ENCODE data around the gene TMCO1. TPM values are rescaled to one million over a fixed set of nuclear protein-coding genes. Genes with fewer than 3 reads are reported as not detected.
"Not testable (repeated sequence)": the region's sequence is repeated elsewhere in the genome, so short reads cannot be mapped to it uniquely, and the experiment has no call there.

TMCO1 gene
- total RNA-seq, 2 experiments from 2014 or later, result 25.7 to 27.4 TPM

DNA sequence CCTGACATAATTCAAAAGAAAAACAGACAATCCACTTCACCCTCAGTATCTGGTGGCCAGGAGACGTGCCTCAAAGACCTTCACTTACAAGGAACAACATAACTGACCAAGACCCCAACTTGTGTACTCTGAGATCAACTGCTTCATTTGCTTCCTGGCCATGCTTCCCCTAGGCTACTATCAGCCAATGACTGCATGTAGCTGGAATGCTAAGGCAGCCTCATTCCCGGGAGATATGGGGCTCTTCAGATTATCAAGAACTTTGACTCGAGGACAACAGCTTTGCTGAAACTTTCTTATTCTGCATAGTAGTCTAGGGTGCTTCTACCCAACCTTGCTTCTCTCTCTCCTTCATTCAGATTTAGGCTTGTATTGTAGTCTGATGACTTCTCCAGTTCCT lies 47.1 kb upstream of the TMCO1 start:
- H3K9me3 Mint-ChIP-seq, result no peaks in the 10 kb centered on the region
- no peaks in the 10 kb centered on the region for H3K36me3 ChIP-seq (ENCODE audit: insufficient read depth, low read length)
- TF ChIP-seq, protein P1, sequence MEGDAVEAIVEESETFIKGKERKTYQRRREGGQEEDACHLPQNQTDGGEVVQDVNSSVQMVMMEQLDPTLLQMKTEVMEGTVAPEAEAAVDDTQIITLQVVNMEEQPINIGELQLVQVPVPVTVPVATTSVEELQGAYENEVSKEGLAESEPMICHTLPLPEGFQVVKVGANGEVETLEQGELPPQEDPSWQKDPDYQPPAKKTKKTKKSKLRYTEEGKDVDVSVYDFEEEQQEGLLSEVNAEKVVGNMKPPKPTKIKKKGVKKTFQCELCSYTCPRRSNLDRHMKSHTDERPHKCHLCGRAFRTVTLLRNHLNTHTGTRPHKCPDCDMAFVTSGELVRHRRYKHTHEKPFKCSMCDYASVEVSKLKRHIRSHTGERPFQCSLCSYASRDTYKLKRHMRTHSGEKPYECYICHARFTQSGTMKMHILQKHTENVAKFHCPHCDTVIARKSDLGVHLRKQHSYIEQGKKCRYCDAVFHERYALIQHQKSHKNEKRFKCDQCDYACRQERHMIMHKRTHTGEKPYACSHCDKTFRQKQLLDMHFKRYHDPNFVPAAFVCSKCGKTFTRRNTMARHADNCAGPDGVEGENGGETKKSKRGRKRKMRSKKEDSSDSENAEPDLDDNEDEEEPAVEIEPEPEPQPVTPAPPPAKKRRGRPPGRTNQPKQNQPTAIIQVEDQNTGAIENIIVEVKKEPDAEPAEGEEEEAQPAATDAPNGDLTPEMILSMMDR (IDR thresholded peaks at IDR 0.05), result no peak
- H3K4me3 ChIP-seq (ENCODE audit: low read length), result no peak overlapping the region
- DNase-seq (no peak), ATAC-seq (ENCODE audit: poor library complexity) (no peak)
- POLR2A ChIA-PET, result no interaction called here
- H3K4me1 ChIP-seq (ENCODE audit: insufficient read depth, low read length), result no peaks in the 10 kb centered on the region
- CTCF ChIA-PET, result no interaction called here
- peaks cover 6% of the 10 kb centered on the region for H3K27me3 Mint-ChIP-seq
- H3K9me3 ChIP-seq (ENCODE audit: control insufficient read depth in 1 of 2, insufficient read depth in 1 of 2, low read length in 2 of 2), result peaks cover 0 to 4% of the 10 kb centered on the region in 2 experiments
- no peaks in the 10 kb centered on the region for H3K36me3 Mint-ChIP-seq (ENCODE audit: low read depth)
- intact Hi-C loops (cut with DNase I, micrococcal nuclease), result no loop called here
- H3K27me3 ChIP-seq (ENCODE audit: control insufficient read depth in 1 of 2, insufficient read depth in 2 of 2, low read length in 2 of 2), result no peaks in the 10 kb centered on the region
- no peak overlapping the region for H3K27ac ChIP-seq (ENCODE audit: low read depth in 1 of 2, low read length in 2 of 2)
- H3K4me1 Mint-ChIP-seq (ENCODE audit: low read depth), result no peaks in the 10 kb centered on the region
- H3K4me3 Mint-ChIP-seq, result no peak overlapping the region
- H3K27ac Mint-ChIP-seq, result no peak overlapping the region

DNA sequence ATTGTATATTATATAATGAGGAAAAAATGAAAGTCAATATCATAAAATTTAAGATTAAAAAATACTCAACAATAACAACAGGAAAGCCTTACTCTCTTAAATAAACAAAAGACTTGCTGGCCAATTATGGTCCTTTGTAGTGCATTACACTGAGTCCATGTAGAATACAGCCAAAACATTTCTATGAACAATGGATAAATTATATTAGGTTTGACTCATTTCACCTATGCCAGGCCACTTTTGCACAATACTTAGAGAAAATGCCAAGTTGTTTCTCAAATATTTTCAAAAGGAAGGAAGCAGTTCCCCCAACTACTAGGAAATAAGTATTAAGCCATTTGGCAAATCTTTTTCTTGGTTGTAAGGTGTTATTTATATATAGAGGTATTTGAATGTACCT lies 38.9 kb upstream of the TMCO1 start:
- POLR2A ChIA-PET, result no interaction called here
- CTCF ChIA-PET, result no interaction called here
- no peak for ATAC-seq (ENCODE audit: poor library complexity)
- Mint-ChIP-seq H3K9me3 (peaks cover 2% of the 10 kb centered on the region), H3K27me3 (peaks cover 8% of the 10 kb centered on the region), H3K27ac (no peak overlapping the region), H3K36me3 (ENCODE audit: low read depth) (no peaks in the 10 kb centered on the region), H3K4me1 (ENCODE audit: low read depth) (no peaks in the 10 kb centered on the region), H3K4me3 (no peak overlapping the region)
- intact Hi-C loops (cut with DNase I, micrococcal nuclease), result no loop called here
- H3K4me1 ChIP-seq (ENCODE audit: insufficient read depth, low read length), result no peaks in the 10 kb centered on the region
- H3K4me3 ChIP-seq (ENCODE audit: low read length), result no peak overlapping the region
- no peak for DNase-seq
- H3K9me3 ChIP-seq (ENCODE audit: control insufficient read depth in 1 of 2, insufficient read depth in 1 of 2, low read length in 2 of 2), result no peaks in the 10 kb centered on the region
- H3K27ac ChIP-seq (ENCODE audit: low read depth in 1 of 2, low read length in 2 of 2), result no peak overlapping the region
- no peaks in the 10 kb centered on the region for H3K27me3 ChIP-seq (ENCODE audit: control insufficient read depth in 1 of 2, insufficient read depth in 2 of 2, low read length in 2 of 2)
- H3K36me3 ChIP-seq (ENCODE audit: insufficient read depth, low read length), result no peaks in the 10 kb centered on the region
- TF ChIP-seq, protein P1 (IDR thresholded peaks at IDR 0.05), result no peak

DNA sequence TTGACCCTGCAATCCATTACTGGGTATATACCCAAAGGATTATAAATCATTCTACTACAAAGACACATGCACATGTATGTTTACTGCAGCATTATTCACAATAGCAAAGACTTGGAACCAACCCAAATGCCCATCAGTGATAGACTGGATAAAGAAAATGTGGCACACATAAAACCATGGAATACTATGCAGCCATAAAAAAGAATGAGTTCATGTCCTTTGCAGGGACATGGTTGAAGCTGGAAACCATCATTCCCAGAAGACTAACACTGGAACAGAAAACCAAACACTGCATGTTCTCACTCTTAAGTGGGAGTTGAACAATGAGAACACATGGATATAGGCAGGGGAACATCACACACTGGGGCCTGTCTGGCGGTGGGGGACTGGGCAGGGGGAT lies 35.8 kb upstream of the TMCO1 start:
- H3K27me3 ChIP-seq (ENCODE audit: control insufficient read depth in 1 of 2, insufficient read depth in 2 of 2, low read length in 2 of 2); H3K4me1 Mint-ChIP-seq (ENCODE audit: low read depth); intact Hi-C loops (cut with DNase I, micrococcal nuclease); H3K9me3 ChIP-seq (ENCODE audit: control insufficient read depth in 1 of 2, insufficient read depth in 1 of 2, low read length in 2 of 2); H3K9me3 Mint-ChIP-seq; H3K4me3 ChIP-seq (ENCODE audit: low read length); H3K27ac ChIP-seq (ENCODE audit: low read depth in 1 of 2, low read length in 2 of 2); DNase-seq; H3K36me3 Mint-ChIP-seq (ENCODE audit: low read depth); H3K36me3 ChIP-seq (ENCODE audit: insufficient read depth, low read length); CTCF ChIA-PET; H3K4me3 Mint-ChIP-seq; ATAC-seq (ENCODE audit: poor library complexity); POLR2A ChIA-PET; H3K27ac Mint-ChIP-seq; H3K4me1 ChIP-seq (ENCODE audit: insufficient read depth, low read length): not testable (repeated sequence)
- H3K27me3 Mint-ChIP-seq, result peaks cover 25% of the 10 kb centered on the region

DNA sequence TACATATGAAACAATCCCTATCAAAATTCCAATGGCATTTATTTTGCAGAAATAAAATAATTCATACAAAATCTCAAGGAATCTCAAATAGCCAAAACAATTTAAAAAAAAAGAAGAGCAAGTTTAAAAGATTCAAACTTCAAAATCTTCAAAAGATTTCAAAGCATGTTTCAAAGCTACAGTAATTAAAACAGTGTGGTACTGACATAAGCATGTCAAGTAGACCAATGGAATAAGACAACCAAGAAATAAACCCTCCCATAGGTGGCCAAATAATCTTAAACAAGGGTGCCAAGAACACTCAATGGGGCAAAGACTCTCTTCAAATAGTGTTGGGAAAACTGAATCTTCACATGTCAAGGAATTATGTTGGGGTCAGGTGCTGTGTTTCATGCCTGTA lies 30.7 kb upstream of the TMCO1 start:
- Histone ChIP-seq H3K4me3 (ENCODE audit: low read length) (no peak overlapping the region), H3K4me1 (ENCODE audit: insufficient read depth, low read length) (no peaks in the 10 kb centered on the region), H3K27me3 (ENCODE audit: control insufficient read depth in 1 of 2, insufficient read depth in 2 of 2, low read length in 2 of 2) (no peaks in the 10 kb centered on the region), H3K9me3 (ENCODE audit: control insufficient read depth in 1 of 2, insufficient read depth in 1 of 2, low read length in 2 of 2) (no peaks in the 10 kb centered on the region), H3K36me3 (ENCODE audit: insufficient read depth, low read length) (no peaks in the 10 kb centered on the region), H3K27ac (ENCODE audit: low read depth in 1 of 2, low read length in 2 of 2) (no peak overlapping the region)
- Mint-ChIP-seq H3K4me3 (no peak overlapping the region), H3K27ac (no peak overlapping the region), H3K27me3 (peaks cover 40% of the 10 kb centered on the region), H3K4me1 (ENCODE audit: low read depth) (no peaks in the 10 kb centered on the region), H3K36me3 (ENCODE audit: low read depth) (no peaks in the 10 kb centered on the region), H3K9me3 (peaks cover 2% of the 10 kb centered on the region)
- TF ChIP-seq, protein P1 (IDR thresholded peaks at IDR 0.05), result no peak
- no peak for DNase-seq
- ATAC-seq (ENCODE audit: poor library complexity), result no peak
- POLR2A ChIA-PET, result no interaction called here
- intact Hi-C loops (cut with DNase I, micrococcal nuclease), result no loop called here
- CTCF ChIA-PET, result no interaction called here

All from CD4-positive, alpha-beta T cell (primary cell).